Endothelial cell of umbilical vein (primary cell): ENCODE data around the gene SRP14. TPM values are rescaled to one million over a fixed set of nuclear protein-coding genes. Genes with fewer than 3 reads are reported as not detected.

ENCODE experiments used
- BruUV-seq: library from RNA; stranded (reverse); fragments of 400-500 nt; replicated peaks from 2 replicates; lab custom pipeline; 2021; lab: Mats Ljungman, UMichigan
- CTCF ChIA-PET: fragments of 300-600, 350-600 bp; sonication (Branson Sonifier 250); formaldehyde crosslinking; loops from one replicate; lab custom pipeline; 2021; ENCODE audit warnings: antibody characterized with exemption, inconsistent platforms; lab: Charles Lee
- POLR2A ChIA-PET: fragments of 300-600, 350-600 bp; sonication (Branson Sonifier 250); formaldehyde crosslinking; loops from one replicate; lab custom pipeline; 2021; ENCODE audit warnings: antibody characterized with exemption, inconsistent platforms; lab: Charles Lee
- DNase-seq: peaks from one replicate; pipeline ENCODE4 v3.0.0-alpha.2; 2011; ENCODE audit warnings: low read depth, low spot score
- FAIRE-seq: peaks from 2 replicates; lab custom pipeline; 2011; peaks lifted over from hg19 to GRCh38; lab: Jason Lieb, UNC
- H2AFZ ChIP-seq: 2 replicates; pipeline ENCODE4 v1.6.0; 2012; ENCODE audit warnings: low read depth, low read length, control low read depth, inconsistent platforms
- H3K27ac ChIP-seq: 2 replicates; pipeline ENCODE4 v1.5.1; 2011; ENCODE audit warnings: low read depth, mild to moderate bottlenecking, control low read depth, low read length, moderate library complexity; ENCODE audit not compliant: insufficient read depth
- H3K27me3 ChIP-seq, 2 experiments: 2 replicates each; pipeline versions ENCODE4 v1.6.0 to v1.6.1; 2011; ENCODE audit warnings: low read length in 2 of 2, mixed read lengths in 1 of 2; ENCODE audit not compliant: control insufficient read depth in 2 of 2, insufficient read depth in 2 of 2
- H3K36me3 ChIP-seq, 2 experiments: 2 replicates in 1 of 2; 3 replicates in 1 of 2; pipeline ENCODE4 v1.5.1; 2011; ENCODE audit warnings: low read length in 2 of 2, mild to moderate bottlenecking in 1 of 2, moderate library complexity in 1 of 2; ENCODE audit not compliant: control insufficient read depth in 2 of 2, insufficient read depth in 2 of 2; ENCODE audit errors: extremely low read depth in 1 of 2
- H3K4me1 ChIP-seq: 3 replicates; pipeline ENCODE4 v1.5.1; 2011; ENCODE audit warnings: mild to moderate bottlenecking, low read length; ENCODE audit not compliant: control insufficient read depth, insufficient read depth; ENCODE audit errors: extremely low read depth
- H3K4me2 ChIP-seq: 2 replicates; pipeline ENCODE4 v1.6.1; 2011; ENCODE audit warnings: low read length, control low read depth, mixed read lengths; ENCODE audit not compliant: insufficient read depth
- H3K4me3 ChIP-seq, 3 experiments: fragments of 200-600 bp in 1 of 3; sonication (generic), shearing (Covaris generic) in 1 of 3; replicated peaks in 1 of 3; 2 replicates each; pipeline ENCODE4 v1.5.1; 2011 to 2016; ENCODE audit warnings: control low read depth in 3 of 3, low read length in 3 of 3, mild to moderate bottlenecking in 2 of 3, inconsistent platforms in 1 of 3, low read depth in 1 of 3, moderate library complexity in 1 of 3; ENCODE audit not compliant: insufficient read depth in 1 of 3
- H3K79me2 ChIP-seq: 2 replicates; pipeline ENCODE4 v1.6.0; 2012; ENCODE audit warnings: low read length, inconsistent platforms; ENCODE audit not compliant: control insufficient read depth, insufficient read depth
- H3K9ac ChIP-seq: replicated peaks from 2 replicates; pipeline ENCODE3; 2011; ENCODE audit warnings: low read length, control low read depth; ENCODE audit not compliant: insufficient read depth; ENCODE audit errors: extremely low read depth
- H3K9me1 ChIP-seq: replicated peaks from 3 replicates; pipeline ENCODE4 v1.6.0; 2011; ENCODE audit warnings: mild to moderate bottlenecking, low read length; ENCODE audit not compliant: control insufficient read depth, insufficient read depth; ENCODE audit errors: extremely low read depth
- H3K9me3 ChIP-seq: replicated peaks from 2 replicates; pipeline ENCODE4 v1.5.1; 2012; ENCODE audit warnings: low read length, inconsistent platforms; ENCODE audit not compliant: control insufficient read depth, insufficient read depth
- H4K20me1 ChIP-seq: replicated peaks from 2 replicates; pipeline ENCODE3; 2011; ENCODE audit warnings: mild to moderate bottlenecking, low read length; ENCODE audit not compliant: control insufficient read depth, insufficient read depth; ENCODE audit errors: extremely low read depth
- EZH2 ChIP-seq: IDR thresholded peaks from 2 replicates; pipeline ENCODE4 v1.6.1; 2012; ENCODE audit warnings: borderline replicate concordance, low read depth, mild to moderate bottlenecking, moderate library complexity, low read length, inconsistent platforms; ENCODE audit not compliant: severe bottlenecking
- FOS ChIP-seq: IDR thresholded peaks from 2 replicates; pipeline ENCODE4 v1.6.1; 2011; ENCODE audit warnings: mild to moderate bottlenecking, low read length, moderate library complexity, borderline replicate concordance; ENCODE audit not compliant: insufficient read depth
- GATA2 ChIP-seq: IDR thresholded peaks from 2 replicates; pipeline ENCODE4 v1.7.0; 2011; ENCODE audit warnings: low read depth, mild to moderate bottlenecking, moderate library complexity, mixed read lengths, low read length; ENCODE audit not compliant: insufficient read length, insufficient read depth
- JUN ChIP-seq: IDR thresholded peaks from 2 replicates; pipeline ENCODE4 v1.6.1; 2011; ENCODE audit warnings: borderline replicate concordance, low read depth; ENCODE audit not compliant: insufficient read length, insufficient read depth
- MYC ChIP-seq: IDR thresholded peaks from one replicate; pipeline ENCODE4 v1.6.1; 2011; ENCODE audit warnings: mild to moderate bottlenecking, low read depth, low read length
- POLR2A ChIP-seq: IDR thresholded peaks from 2 replicates; pipeline ENCODE4 v1.6.1; 2012; ENCODE audit warnings: low read depth, mild to moderate bottlenecking, control low read depth, low read length
- POLR2AphosphoS5 ChIP-seq: IDR thresholded peaks from 2 replicates; pipeline ENCODE4 v1.6.1; 2012; ENCODE audit warnings: low read depth, mild to moderate bottlenecking, control low read depth, low read length, moderate library complexity; ENCODE audit not compliant: insufficient read depth
- dilution Hi-C: fragments of 300-500 bp; cut with MboI; formaldehyde crosslinking; loops from one replicate; pipeline ENCODE4 v1.15.0; 2019; ENCODE audit warnings: low sequenced_read_pairs; ENCODE audit not compliant: extremely low pct_ligation_motif_present
- intact Hi-C: fragments of 100-400 bp; cut with micrococcal nuclease; formaldehyde crosslinking; loops from one replicate; pipeline ENCODE4 v1.10.0; 2022
- polyA plus RNA-seq, 4 experiments: library from polyadenylated mRNA; depleted of rRNA in 3 of 4; stranded (reverse) in 3 of 4; unstranded in 1 of 4; fragments of >200 nt; gene quantifications; 2 replicates each; pipeline versions ENCODE4 v1.2.1 to v1.2.3, GENCODE V29; 2011 to 2012; ENCODE audit warnings: missing spikeins in 1 of 4
- total RNA-seq: library from RNA; stranded (reverse); gene quantifications from 2 replicates; pipeline ENCODE4 v1.2.3, GENCODE V29; 2021
- TF ChIP-seq, protein P1 (sequence below), 2 donors: IDR thresholded peaks; 1 replicate in 1 of 2; 2 replicates in 1 of 2; pipeline ENCODE4 v1.5.1; 2011; ENCODE audit warnings: low read length in 2 of 2, mild to moderate bottlenecking in 2 of 2, moderate library complexity in 2 of 2, control low read depth in 1 of 2, inconsistent platforms in 1 of 2, low read depth in 1 of 2; ENCODE audit not compliant: insufficient read depth in 1 of 2; ENCODE audit errors: extremely low read depth in 1 of 2
- TF ChIP-seq, protein P2 (sequence below): IDR thresholded peaks from 2 replicates; pipeline ENCODE4 v1.6.1; 2011; ENCODE audit not compliant: insufficient read depth, insufficient read length

The SRP14 gene
- total and polyA plus RNA-seq, 2 donors (not counting 3 experiments of a cell fraction or from before 2014, with no cell fraction given) = 220 to 330 TPM

DNA sequence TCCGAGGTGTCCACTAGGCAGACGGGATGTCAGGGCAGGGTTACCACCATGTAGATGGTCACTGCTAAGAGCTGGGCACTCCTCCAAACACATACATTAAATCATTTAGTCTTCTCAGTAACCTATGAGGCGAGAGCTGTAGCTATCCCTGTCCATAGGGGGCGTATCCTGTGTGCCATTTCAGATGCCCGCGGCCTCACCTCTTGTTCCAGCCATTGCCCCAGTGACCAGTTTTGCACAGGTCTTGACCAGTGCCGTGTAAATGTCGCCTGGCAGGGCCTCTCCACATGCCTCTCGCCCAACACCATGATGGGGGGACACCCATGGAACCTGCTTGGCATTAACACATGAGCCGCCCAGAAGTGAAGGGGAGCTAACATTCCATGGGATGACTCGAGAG, 20.8 kb upstream of the SRP14 start:
- Histone ChIP-seq H3K27me3 (no peaks in the 10 kb centered on the region), H3K4me2 (no peak overlapping the region), H3K9me3 (no peaks in the 10 kb centered on the region), H3K36me3 (no peaks in the 10 kb centered on the region), H3K9ac (no peak overlapping the region), H3K4me3 (no peak overlapping the region), H3K79me2 (no peaks in the 10 kb centered on the region), H3K4me1 (peaks cover 13% of the 10 kb centered on the region), H4K20me1 (no peaks in the 10 kb centered on the region), H2AFZ (no peak overlapping the region), H3K9me1 (no peaks in the 10 kb centered on the region), H3K27ac (no peak overlapping the region)
- dilution Hi-C loops (no loop called here), intact Hi-C loops (no loop called here)
- TF ChIP-seq POLR2A (no peak), FOS (no peak), MYC (no peak), JUN (no peak), EZH2 (no peak), POLR2AphosphoS5 (no peak), GATA2 (no peak)
- TF ChIP-seq, protein P1, sequence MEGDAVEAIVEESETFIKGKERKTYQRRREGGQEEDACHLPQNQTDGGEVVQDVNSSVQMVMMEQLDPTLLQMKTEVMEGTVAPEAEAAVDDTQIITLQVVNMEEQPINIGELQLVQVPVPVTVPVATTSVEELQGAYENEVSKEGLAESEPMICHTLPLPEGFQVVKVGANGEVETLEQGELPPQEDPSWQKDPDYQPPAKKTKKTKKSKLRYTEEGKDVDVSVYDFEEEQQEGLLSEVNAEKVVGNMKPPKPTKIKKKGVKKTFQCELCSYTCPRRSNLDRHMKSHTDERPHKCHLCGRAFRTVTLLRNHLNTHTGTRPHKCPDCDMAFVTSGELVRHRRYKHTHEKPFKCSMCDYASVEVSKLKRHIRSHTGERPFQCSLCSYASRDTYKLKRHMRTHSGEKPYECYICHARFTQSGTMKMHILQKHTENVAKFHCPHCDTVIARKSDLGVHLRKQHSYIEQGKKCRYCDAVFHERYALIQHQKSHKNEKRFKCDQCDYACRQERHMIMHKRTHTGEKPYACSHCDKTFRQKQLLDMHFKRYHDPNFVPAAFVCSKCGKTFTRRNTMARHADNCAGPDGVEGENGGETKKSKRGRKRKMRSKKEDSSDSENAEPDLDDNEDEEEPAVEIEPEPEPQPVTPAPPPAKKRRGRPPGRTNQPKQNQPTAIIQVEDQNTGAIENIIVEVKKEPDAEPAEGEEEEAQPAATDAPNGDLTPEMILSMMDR (IDR thresholded peaks at IDR 0.05; ENCODE audit: extremely low read depth in 1 of 2, insufficient read depth in 1 of 2, low read depth in 1 of 2, low read length in 2 of 2) = no peak
- TF ChIP-seq, protein P2, sequence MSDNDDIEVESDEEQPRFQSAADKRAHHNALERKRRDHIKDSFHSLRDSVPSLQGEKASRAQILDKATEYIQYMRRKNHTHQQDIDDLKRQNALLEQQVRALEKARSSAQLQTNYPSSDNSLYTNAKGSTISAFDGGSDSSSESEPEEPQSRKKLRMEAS = no peak
- CTCF ChIA-PET = interaction anchor here (0.8 to 1.5 kb wide), 6 partner anchors 8 to 215 kb away, joined by 3 to 4 read pairs (median 3); partner anchors contain the start of gene BMF
- no TSS peak for BruUV-seq
- POLR2A ChIA-PET = no interaction called here
- no peak for FAIRE-seq
- DNase-seq = no peak
